ENCODE data around the gene DKK3. TPM values are rescaled to one million over a fixed set of nuclear protein-coding genes. Genes with fewer than 3 reads are reported as not detected.

DKK3 gene
- total and polyA plus RNA-seq, 2 of the 13 experiments (the other 11 are each of a cell fraction or from before 2014, with no cell fraction given), result 0.09 to 0.67 TPM

GRCh38 chr11:11973361-11973800 lies 35.0 kb downstream of the DKK3 start:
- Histone ChIP-seq H3K4me2 (ENCODE audit: low read depth, low read length) (no peak overlapping the region), H3K36me3 (replicated peaks in 1 of 2; ENCODE audit: control insufficient read depth in 1 of 2, insufficient read depth in 2 of 2, low read length in 2 of 2) (no peaks in the 10 kb centered on the region), H3K79me2 (ENCODE audit: insufficient read depth, low read length) (no peaks in the 10 kb centered on the region), H4K20me1 (ENCODE audit: insufficient read depth, low read length) (no peaks in the 10 kb centered on the region), H3K4me1 (ENCODE audit: insufficient read depth, low read length) (peaks cover 6% of the 10 kb centered on the region; the same call in 1 of the 2 replicates), H3K9me3 (ENCODE audit: low read length) (no peaks in the 10 kb centered on the region), H3K27me3 (ENCODE audit: control insufficient read depth in 1 of 2, insufficient read depth in 2 of 2, low read length in 2 of 2) (peaks cover 6 to 29% of the 10 kb centered on the region in 2 experiments; a peak in 2 of 5 replicates), H3K4me3 (replicated peaks in 1 of 3; ENCODE audit: insufficient read depth in 1 of 3, low read depth in 2 of 3, low read length in 3 of 3) (no peak overlapping the region), H3K9ac (ENCODE audit: insufficient read depth, low read depth, low read length) (no peak overlapping the region), H3K27ac (ENCODE audit: extremely low read length, insufficient read depth, low read length) (no peak overlapping the region), H2AFZ (ENCODE audit: low read length) (no peak overlapping the region)
- TF ChIP-seq ZSCAN22 (CRISPR knock-in tag; IDR thresholded peaks at IDR 0.05) (no peak), PHF8 (CRISPR knock-in tag; IDR thresholded peaks at IDR 0.05) (no peak), ZNF747 (CRISPR knock-in tag; IDR thresholded peaks at IDR 0.05; ENCODE audit: borderline replicate concordance) (no peak), SRSF9 (IDR thresholded peaks at IDR 0.05; ENCODE audit: borderline replicate concordance, insufficient read depth, low read depth, low read length, poor library complexity, severe bottlenecking) (no peak), RNF219 (CRISPR knock-in tag; IDR thresholded peaks at IDR 0.05) (no peak), SRSF4 (IDR thresholded peaks at IDR 0.05; ENCODE audit: low read depth, low read length, poor library complexity, severe bottlenecking) (no peak), ZKSCAN5 (CRISPR knock-in tag; IDR thresholded peaks at IDR 0.05) (no peak), NFIB (CRISPR knock-in tag; IDR thresholded peaks at IDR 0.05; ENCODE audit: borderline replicate concordance) (no peak), MLX (CRISPR knock-in tag; IDR thresholded peaks at IDR 0.05) (no peak), KLF13 (CRISPR knock-in tag; IDR thresholded peaks at IDR 0.05) (no peak), ZSCAN29 (CRISPR knock-in tag; conservative IDR thresholded peaks at IDR 0.05) (no peak), KLF6 (CRISPR knock-in tag; IDR thresholded peaks at IDR 0.05) (no peak), TAF1 (CRISPR knock-in tag; IDR thresholded peaks at IDR 0.05) (no peak), ZNF558 (CRISPR knock-in tag; IDR thresholded peaks at IDR 0.05; ENCODE audit: borderline replicate concordance) (no peak), CSRNP2 (CRISPR knock-in tag; conservative IDR thresholded peaks at IDR 0.05; ENCODE audit: low read depth) (no peak), ZNF740 (CRISPR knock-in tag; IDR thresholded peaks at IDR 0.05) (no peak), REXO4 (CRISPR knock-in tag; IDR thresholded peaks at IDR 0.05; ENCODE audit: borderline replicate concordance) (no peak), AKAP8 (CRISPR knock-in tag; IDR thresholded peaks at IDR 0.05) (no peak)
- BruUV-seq (replicated peaks), result no TSS peak
- POLR2A ChIA-PET, result no interaction called here
- 9% methylated on average over 8 of the region's 8 CpGs for WGBS (ENCODE audit: low lambda C conversion rate)
- in situ Hi-C loops (cut with HindIII; ENCODE audit: extremely low pct_ligation_motif_present, low pct_unique_long_range_greater_than_20kb), result no loop called here
- FAIRE-seq, result no peak
- no peak for ATAC-seq
- intact Hi-C loops (cut with micrococcal nuclease; ENCODE audit: unreplicated experiment), result no loop called here
- DNase-seq (ENCODE audit: low spot score), result no peak
- CTCF ChIA-PET (ENCODE audit: low intra/inter-chr PET ratio, low total read pairs), result no interaction called here

Measured in HepG2 (cell line).